SK-N-MC (cell line): Measurements from ENCODE around the gene ZNF462.

Experiments used
- EZH2 ChIP-seq: fragments of 200-600 bp; sonication (generic); IDR thresholded peaks from one replicate; pipeline ENCODE4 v1.6.1; 2017; ENCODE audit warnings: antibody characterized with exemption
- FOXP2 ChIP-seq: optimal IDR thresholded peaks from 2 replicates; pipeline ENCODE3; 2011; ENCODE audit warnings: mild to moderate bottlenecking, moderate library complexity; ENCODE audit not compliant: insufficient read depth; ENCODE audit errors: extremely low read length, control extremely low read depth
- POLR2AphosphoS5 ChIP-seq: IDR thresholded peaks from 2 replicates; pipeline ENCODE4 v1.6.1; 2012; ENCODE audit warnings: mild to moderate bottlenecking, low read depth, low read length, borderline replicate concordance

GRCh38 chr9:106993603-106994002 lies 130.6 kb downstream of the ZNF462 start:
- TF ChIP-seq EZH2: no peak
- TF ChIP-seq POLR2AphosphoS5: no peak
- no peak for TF ChIP-seq FOXP2
